ENCODE results near the gene KYAT1.
"Not testable (repeated sequence)": the region's sequence is repeated elsewhere in the genome, so short reads cannot be mapped to it uniquely, and the experiment has no call there.

The KYAT1 gene

GRCh38 chr9:128798896-128799295 lies 82.9 kb downstream of the KYAT1 start:
- no peaks in the 10 kb centered on the region for H3K4me1 ChIP-seq (ENCODE audit: insufficient read depth, low read length)
- H3K36me3 ChIP-seq (ENCODE audit: insufficient read depth, low read length) = peaks cover 60% of the 10 kb centered on the region
- no peaks in the 10 kb centered on the region for H3K27me3 ChIP-seq (ENCODE audit: insufficient read depth, low read length)
- no peaks in the 10 kb centered on the region for H3K9me3 ChIP-seq (ENCODE audit: low read length)
- no peak overlapping the region for H2AFZ ChIP-seq (ENCODE audit: low read depth, low read length)
- H3K4me3 ChIP-seq (ENCODE audit: low read length) = no peak overlapping the region

- H3K27me3 ChIP-seq (ENCODE audit: insufficient read depth, low read length); H3K4me3 ChIP-seq (ENCODE audit: low read length); H3K9me3 ChIP-seq (ENCODE audit: low read length); H2AFZ ChIP-seq (ENCODE audit: low read depth, low read length); H3K4me1 ChIP-seq (ENCODE audit: insufficient read depth, low read length): not testable (repeated sequence)
- H3K36me3 ChIP-seq (ENCODE audit: insufficient read depth, low read length) = peaks cover 71% of the 10 kb centered on the region
Measured at GRCh38 chr9:128794961-128795360, 86.8 kb downstream of the KYAT1 start.

DNA sequence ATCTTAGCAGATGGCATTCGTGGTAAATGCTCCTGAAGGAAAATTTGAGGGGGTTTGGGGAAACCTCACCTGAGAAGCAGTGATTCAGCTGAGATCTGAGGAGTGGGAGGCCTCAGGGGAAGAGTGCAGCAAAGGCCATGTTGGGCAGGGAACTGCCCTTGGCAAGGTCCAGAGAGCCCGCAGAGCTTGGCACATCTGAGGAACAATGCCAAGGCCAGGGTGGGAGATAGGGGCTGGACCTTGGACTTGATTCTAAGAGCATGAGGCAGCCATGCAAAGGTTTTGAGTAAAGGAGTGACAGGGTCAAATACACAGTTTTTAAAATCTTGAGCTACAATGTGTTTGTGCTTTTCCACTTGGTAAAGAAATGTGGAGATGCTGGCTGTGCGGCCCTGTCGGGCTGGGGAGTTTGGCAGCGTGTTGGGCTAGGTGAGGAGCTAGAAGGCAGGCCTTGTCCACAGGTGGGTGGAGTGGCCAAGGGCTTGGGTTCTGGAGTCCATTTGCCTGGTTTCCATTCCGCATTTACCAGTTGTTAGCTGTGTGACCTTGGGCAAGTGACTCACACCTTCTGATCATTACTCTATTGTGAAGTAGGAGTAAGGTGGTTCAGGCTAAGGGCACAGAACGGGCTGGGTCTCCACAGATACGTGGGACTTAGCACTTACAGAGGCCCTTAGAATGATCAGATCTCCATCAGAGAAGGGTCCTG lies 88.6 kb downstream of the KYAT1 start:
- Histone ChIP-seq H3K4me3 (ENCODE audit: low read length) (no peak overlapping the region), H3K4me1 (ENCODE audit: insufficient read depth, low read length) (peaks cover 5% of the 10 kb centered on the region), H3K9me3 (ENCODE audit: low read length) (no peaks in the 10 kb centered on the region), H2AFZ (ENCODE audit: low read depth, low read length) (no peak overlapping the region), H3K36me3 (ENCODE audit: insufficient read depth, low read length) (peaks cover 62% of the 10 kb centered on the region), H3K27me3 (ENCODE audit: insufficient read depth, low read length) (no peaks in the 10 kb centered on the region)

GRCh38 chr9:128792134-128792533 lies 89.6 kb downstream of the KYAT1 start:
- no peak overlapping the region for H3K4me3 ChIP-seq (ENCODE audit: low read length)
- peaks cover 10% of the 10 kb centered on the region for H3K4me1 ChIP-seq (ENCODE audit: insufficient read depth, low read length)
- H3K36me3 ChIP-seq (ENCODE audit: insufficient read depth, low read length) = peaks cover 54% of the 10 kb centered on the region
- no peak overlapping the region for H2AFZ ChIP-seq (ENCODE audit: low read depth, low read length)
- no peaks in the 10 kb centered on the region for H3K9me3 ChIP-seq (ENCODE audit: low read length)
- H3K27me3 ChIP-seq (ENCODE audit: insufficient read depth, low read length) = no peaks in the 10 kb centered on the region

- peaks cover 50% of the 10 kb centered on the region for H3K36me3 ChIP-seq (ENCODE audit: insufficient read depth, low read length)
- H3K27me3 ChIP-seq (ENCODE audit: insufficient read depth, low read length) = no peaks in the 10 kb centered on the region
- H3K4me3 ChIP-seq (ENCODE audit: low read length) = no peak overlapping the region
- peaks cover 14% of the 10 kb centered on the region for H3K4me1 ChIP-seq (ENCODE audit: insufficient read depth, low read length)
- H3K9me3 ChIP-seq (ENCODE audit: low read length) = no peaks in the 10 kb centered on the region
- no peak overlapping the region for H2AFZ ChIP-seq (ENCODE audit: low read depth, low read length)
Measured at GRCh38 chr9:128790536-128790935, 91.2 kb downstream of the KYAT1 start.

GRCh38 chr9:128788445-128788844 lies 93.3 kb downstream of the KYAT1 start:
- peaks cover 34% of the 10 kb centered on the region for H3K36me3 ChIP-seq (ENCODE audit: insufficient read depth, low read length)
- H3K9me3 ChIP-seq (ENCODE audit: low read length) = no peaks in the 10 kb centered on the region
- H3K27me3 ChIP-seq (ENCODE audit: insufficient read depth, low read length) = no peaks in the 10 kb centered on the region
- no peak overlapping the region for H2AFZ ChIP-seq (ENCODE audit: low read depth, low read length)
- H3K4me1 ChIP-seq (ENCODE audit: insufficient read depth, low read length) = peaks cover 14% of the 10 kb centered on the region
- H3K4me3 ChIP-seq (ENCODE audit: low read length) = peak overlapping the region; percentile 95

- no peaks in the 10 kb centered on the region for H3K9me3 ChIP-seq (ENCODE audit: low read length)
- peak overlapping the region; percentile 95 for H3K4me3 ChIP-seq (ENCODE audit: low read length)
- H2AFZ ChIP-seq (ENCODE audit: low read depth, low read length) = peak overlapping the region; percentile 94
- peaks cover 14% of the 10 kb centered on the region for H3K4me1 ChIP-seq (ENCODE audit: insufficient read depth, low read length)
- no peaks in the 10 kb centered on the region for H3K27me3 ChIP-seq (ENCODE audit: insufficient read depth, low read length)
- H3K36me3 ChIP-seq (ENCODE audit: insufficient read depth, low read length) = peaks cover 26% of the 10 kb centered on the region
Measured at GRCh38 chr9:128787659-128788058, 94.1 kb downstream of the KYAT1 start.

DNA sequence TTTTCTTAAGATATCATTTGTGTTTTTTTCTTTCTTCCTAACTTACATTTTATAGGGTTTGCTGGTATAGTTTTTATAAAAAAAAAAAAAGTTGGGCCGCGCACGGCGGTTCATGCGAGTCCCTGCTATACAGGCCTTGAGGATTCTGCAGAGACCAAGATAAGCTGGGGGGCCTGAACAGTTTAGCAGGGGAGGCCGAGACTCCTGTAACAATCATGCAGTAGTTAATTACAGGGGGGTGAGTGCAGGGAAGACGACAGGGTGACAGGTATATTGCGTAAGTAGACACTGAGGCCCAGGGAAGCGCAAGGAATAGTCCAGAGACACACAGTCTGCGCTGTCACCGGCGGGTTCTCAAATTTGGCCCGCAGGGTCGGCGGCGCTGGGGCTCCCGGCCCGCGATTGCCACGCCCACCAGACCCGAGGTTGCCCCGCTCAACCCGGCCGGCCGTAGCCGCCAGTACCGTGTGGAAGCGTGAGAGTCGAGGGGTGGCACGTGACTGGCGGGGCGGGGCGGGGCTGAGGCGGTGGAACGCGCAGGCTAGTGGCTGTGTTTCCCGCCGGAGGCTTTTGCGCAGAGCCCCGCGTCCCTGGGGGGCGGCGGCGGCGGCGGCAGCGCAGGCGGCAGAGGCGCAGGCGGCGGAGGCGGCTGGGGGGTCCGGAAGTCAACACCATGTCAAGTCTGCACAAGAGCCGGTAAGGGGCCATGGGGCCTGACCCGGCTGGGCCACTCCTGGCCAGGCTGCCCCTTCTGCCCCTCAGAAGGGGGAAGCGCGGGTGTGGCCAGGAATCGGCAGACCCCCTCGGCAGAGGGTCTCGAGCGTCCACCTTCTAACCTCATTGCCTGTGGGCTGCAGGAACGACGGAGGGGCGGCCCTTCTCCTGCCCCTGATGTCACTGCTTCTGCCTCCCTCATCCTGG lies 94.8 kb downstream of the KYAT1 start, which contains the start of gene TBC1D13:
Gene TBC1D13 (plus strand): TSS at position 573 of the 921 bp plus-strand sequence. CDS start 101 bp downstream, at position 674.
- Histone ChIP-seq H3K4me3 (ENCODE audit: low read length) (peak within 1 kb of the TSS; percentile 95), H3K4me1 (ENCODE audit: insufficient read depth, low read length) (peaks cover 14% of the 10 kb centered on the region), H2AFZ (ENCODE audit: low read depth, low read length) (peak within 1 kb of the TSS; percentile 94), H3K9me3 (ENCODE audit: low read length) (no peaks in the 10 kb centered on the region), H3K36me3 (ENCODE audit: insufficient read depth, low read length) (peaks cover 20% of the 10 kb centered on the region), H3K27me3 (ENCODE audit: insufficient read depth, low read length) (no peaks in the 10 kb centered on the region)

- H2AFZ ChIP-seq (ENCODE audit: low read depth, low read length) = no peak overlapping the region
Measured at GRCh38 chr9:128785427-128785826, 96.3 kb downstream of the KYAT1 start.

More at GRCh38 chr9:128785427-128785826, 96.3 kb downstream of the KYAT1 start:
- peaks cover 3% of the 10 kb centered on the region for H3K9me3 ChIP-seq (ENCODE audit: low read length)
- H3K27me3 ChIP-seq (ENCODE audit: insufficient read depth, low read length) = no peaks in the 10 kb centered on the region
- H3K4me3 ChIP-seq (ENCODE audit: low read length) = no peak overlapping the region
- H3K4me1 ChIP-seq (ENCODE audit: insufficient read depth, low read length) = peaks cover 14% of the 10 kb centered on the region
- H3K36me3 ChIP-seq (ENCODE audit: insufficient read depth, low read length) = peaks cover 8% of the 10 kb centered on the region

All from neuron (in vitro differentiated cells).